AG09309 (cell line): ENCODE data around the gene IL17RB.
A peak's percentile ranks its signal among the peaks of the same experiment; 100 is the strongest.

Experiments used
- DNase-seq: peaks from one replicate; pipeline ENCODE4 v3.0.0-alpha.2; 2010; ENCODE audit warnings: low read depth
- H3K4me3 ChIP-seq: 2 replicates; pipeline ENCODE4 v1.5.1; 2011; ENCODE audit warnings: mild to moderate bottlenecking, low read depth, low read length, moderate library complexity; ENCODE audit not compliant: control insufficient read depth
- TF ChIP-seq, protein P1 (sequence below): IDR thresholded peaks from 2 replicates; pipeline ENCODE4 v1.5.1; 2011; ENCODE audit warnings: mild to moderate bottlenecking, low read depth, low read length, inconsistent platforms; ENCODE audit not compliant: insufficient read depth, control insufficient read depth; ENCODE audit errors: missing control alignments

Gene IL17RB

DNA sequence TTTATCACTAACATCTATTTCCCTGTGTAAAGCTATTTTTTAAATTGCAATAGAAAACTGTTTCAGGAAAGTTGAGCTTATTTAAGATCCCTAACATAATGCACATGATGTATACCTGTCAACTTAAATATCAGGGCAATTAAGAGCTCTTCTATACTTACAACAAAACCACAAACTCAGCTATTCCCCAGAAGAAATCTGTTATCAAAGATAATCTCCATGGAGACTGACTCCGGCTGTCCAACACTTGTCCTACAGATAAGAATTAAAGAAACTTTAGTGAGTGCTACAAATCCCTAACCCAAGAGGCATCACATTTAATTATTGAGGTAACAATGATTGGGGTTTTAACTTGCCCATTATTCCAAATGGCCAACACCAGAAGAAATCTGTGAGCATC lies 41.9 kb downstream of the IL17RB start:
- DNase-seq, result no peak
- no peak overlapping the region for H3K4me3 ChIP-seq
- TF ChIP-seq, protein P1, sequence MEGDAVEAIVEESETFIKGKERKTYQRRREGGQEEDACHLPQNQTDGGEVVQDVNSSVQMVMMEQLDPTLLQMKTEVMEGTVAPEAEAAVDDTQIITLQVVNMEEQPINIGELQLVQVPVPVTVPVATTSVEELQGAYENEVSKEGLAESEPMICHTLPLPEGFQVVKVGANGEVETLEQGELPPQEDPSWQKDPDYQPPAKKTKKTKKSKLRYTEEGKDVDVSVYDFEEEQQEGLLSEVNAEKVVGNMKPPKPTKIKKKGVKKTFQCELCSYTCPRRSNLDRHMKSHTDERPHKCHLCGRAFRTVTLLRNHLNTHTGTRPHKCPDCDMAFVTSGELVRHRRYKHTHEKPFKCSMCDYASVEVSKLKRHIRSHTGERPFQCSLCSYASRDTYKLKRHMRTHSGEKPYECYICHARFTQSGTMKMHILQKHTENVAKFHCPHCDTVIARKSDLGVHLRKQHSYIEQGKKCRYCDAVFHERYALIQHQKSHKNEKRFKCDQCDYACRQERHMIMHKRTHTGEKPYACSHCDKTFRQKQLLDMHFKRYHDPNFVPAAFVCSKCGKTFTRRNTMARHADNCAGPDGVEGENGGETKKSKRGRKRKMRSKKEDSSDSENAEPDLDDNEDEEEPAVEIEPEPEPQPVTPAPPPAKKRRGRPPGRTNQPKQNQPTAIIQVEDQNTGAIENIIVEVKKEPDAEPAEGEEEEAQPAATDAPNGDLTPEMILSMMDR, result no peak

DNA sequence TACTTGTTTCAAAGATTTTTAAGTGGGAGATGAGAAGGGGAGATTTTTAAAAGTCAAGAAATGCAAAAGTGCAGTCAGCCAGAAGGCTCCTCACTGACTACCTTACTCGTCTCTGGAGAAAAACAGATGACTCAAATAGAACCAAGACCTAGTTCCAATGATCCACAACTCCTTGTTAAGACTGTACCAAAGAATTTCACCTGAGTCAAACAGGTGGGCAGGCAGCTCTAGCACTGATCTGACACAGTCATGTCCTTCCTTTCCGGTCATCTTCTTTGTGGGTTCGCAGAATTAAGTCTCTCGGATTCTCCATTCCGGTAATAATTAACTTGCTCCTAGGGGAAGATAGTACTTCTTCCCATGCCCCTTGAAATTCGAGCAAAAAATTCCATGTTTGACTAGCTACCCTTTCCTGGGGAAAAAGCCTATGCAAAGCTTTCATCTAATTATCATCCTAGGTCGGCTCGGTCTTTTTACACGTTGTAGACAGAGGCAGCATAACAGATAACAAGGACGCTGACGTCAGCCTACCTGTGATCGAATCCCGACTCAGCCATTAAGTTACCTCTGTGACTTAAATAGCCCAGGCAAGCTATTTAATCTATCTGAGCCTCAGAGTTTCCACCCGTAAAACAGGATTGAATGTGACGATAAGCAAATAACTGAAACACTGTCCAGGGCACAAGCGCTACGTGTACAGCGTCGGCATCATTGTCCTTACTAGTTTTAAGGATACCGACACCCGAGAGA lies 44.5 kb downstream of the IL17RB start:
- DNase-seq, result no peak
- H3K4me3 ChIP-seq, result peak overlapping the region; percentile 72
- TF ChIP-seq, protein P1, result no peak

DNA sequence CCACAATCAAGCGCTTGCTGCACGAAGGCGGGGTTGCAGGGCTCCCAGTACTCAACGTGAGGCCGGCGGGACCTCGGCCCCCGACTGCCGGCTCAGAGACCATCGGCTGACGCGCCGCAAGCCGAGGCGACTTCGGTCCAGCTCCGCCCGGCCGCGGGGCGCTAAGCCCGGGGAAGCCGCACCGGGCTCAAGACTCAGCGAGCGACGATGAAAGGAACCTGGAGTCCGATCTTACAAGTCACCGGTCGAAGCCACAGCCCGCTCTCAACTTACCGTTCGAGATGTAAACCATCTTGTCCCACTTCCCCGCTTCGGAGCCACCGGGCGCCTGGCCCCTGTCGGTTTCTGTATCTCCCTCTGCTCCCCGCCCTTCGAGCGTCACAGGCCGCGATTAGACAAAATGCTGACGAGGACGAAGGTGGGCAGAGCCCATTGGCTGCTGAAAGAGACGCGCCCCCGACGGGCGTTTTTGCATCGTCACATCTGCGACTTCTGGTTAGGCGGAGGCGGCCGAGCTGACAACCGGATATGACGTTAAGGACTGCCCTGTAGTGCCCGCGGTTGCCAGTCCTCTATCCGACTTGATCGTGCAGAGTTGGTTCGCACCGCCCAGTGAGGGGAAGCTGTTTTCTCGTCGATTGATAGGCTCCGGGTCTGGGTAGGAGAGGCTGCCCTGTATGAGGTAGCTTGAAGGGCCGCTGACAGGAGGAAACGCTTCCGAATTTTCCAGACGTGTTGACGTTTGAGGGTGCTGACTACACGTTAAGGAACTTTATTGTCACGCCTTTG lies 45.3 kb downstream of the IL17RB start, which contains the start of gene SELENOK:
Gene SELENOK (minus strand): TSS at position 363 of the 789 bp plus-strand sequence.
- DNase-seq, result peak; percentile 96
- TF ChIP-seq, protein P1, result no peak

DNA sequence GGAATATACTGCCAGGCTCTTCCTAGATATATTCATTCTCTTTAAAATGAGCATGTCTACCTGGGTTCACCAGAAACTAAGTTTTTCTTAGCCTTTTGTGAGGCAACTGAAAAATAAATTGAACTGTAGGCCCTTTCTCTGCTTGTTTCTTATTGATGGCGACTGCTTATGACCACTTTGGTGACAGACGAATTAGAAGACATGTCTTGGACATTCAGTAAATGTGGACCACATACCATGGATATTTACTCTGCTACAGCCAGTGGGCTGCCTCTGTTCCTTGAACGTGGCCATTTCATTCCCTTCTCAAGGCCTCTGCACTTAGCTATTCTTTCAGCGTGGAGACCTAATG lies 45.9 kb downstream of the IL17RB start:
- DNase-seq, result no peak

More for the DNA sequence above, 45.3 kb downstream of the IL17RB start, which contains the start of gene SELENOK:
- H3K4me3 ChIP-seq, result peak within 1 kb of the TSS; percentile 72

DNA sequence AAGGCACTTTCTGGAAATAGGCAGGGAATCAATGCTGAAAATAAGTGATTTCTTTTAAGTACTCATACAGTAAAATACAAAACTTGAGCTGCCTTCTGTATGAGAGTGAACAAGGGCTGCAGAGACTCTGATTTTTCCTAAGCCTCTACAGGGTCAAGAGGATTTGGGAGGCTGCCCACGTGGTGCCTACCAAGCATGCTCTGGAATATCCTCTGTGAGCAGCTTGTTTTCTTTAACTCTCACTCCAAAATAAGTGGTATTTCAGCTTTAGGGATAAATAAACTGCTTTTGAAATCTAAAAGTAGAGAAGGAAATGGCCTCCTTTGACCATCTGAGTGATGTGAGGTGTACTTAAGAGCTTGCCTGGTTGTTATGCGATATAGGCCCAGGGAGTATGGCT lies 53.4 kb downstream of the IL17RB start:
- H3K4me3 ChIP-seq, result no peak overlapping the region
- no peak for DNase-seq
- TF ChIP-seq, protein P1, result no peak

More for the DNA sequence above, 45.9 kb downstream of the IL17RB start:
- peak overlapping the region; percentile 72 for H3K4me3 ChIP-seq
- TF ChIP-seq, protein P1, result no peak

DNA sequence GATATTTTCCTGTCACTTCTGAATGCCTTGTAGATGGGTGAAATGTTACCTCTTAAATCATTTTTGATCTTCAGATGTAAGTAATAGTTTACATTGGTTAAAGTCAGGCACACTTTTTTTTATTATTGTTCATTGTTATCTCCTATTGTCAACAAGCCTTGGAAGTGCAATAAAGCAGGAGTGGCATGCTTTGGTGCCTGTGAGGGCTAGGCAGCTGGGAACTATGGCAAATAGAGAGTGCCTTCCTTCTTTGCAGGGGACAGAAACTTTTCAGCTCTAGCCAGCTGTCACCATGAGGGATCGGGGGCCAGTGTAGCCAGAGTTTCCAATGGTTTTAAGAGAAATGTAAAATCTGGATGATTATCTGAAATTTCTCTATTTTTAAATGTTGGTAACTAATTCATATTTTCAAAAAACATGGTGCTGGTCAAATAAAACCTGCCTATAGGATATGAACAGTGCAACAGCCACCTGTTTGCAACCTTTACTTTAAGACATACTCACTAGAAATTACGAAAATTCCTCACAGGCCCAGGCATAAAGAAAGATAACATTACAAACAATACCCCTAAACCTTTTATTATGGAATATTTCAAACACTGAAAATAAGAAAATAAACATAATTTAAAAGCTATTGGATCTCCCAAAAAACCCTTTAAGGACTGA lies 54.4 kb downstream of the IL17RB start:
- no peak for DNase-seq
- H3K4me3 ChIP-seq, result no peak overlapping the region
- TF ChIP-seq, protein P1, result no peak
